CD4-positive, alpha-beta memory T cell (primary cell): ENCODE results near the gene NRCAM. TPM values are rescaled to one million over a fixed set of nuclear protein-coding genes. Genes with fewer than 3 reads are reported as not detected.

Experiments
- CTCF ChIA-PET: fragments of 350-600 bp; sonication (Branson Sonifier 250); formaldehyde crosslinking; loops from one replicate; lab custom pipeline; 2021; ENCODE audit warnings: inconsistent platforms; ENCODE audit not compliant: partially characterized antibody; lab: Charles Lee
- POLR2A ChIA-PET: fragments of 350-600 bp; sonication (Branson Sonifier 250); formaldehyde crosslinking; loops from one replicate; lab custom pipeline; 2021; ENCODE audit not compliant: partially characterized antibody; lab: Charles Lee
- DNase-seq, 5 donors: peaks; one replicate each; pipeline versions ENCODE4 v3.0.0 to v3.0.0-alpha.2; 2020 to 2022; ENCODE audit warnings: mixed read lengths in 1 of 5
- H3K27ac ChIP-seq: one replicate; pipeline ENCODE4 v1.7.0; 2013; ENCODE audit warnings: low read depth, low read length
- H3K27me3 ChIP-seq: 2 replicates; pipeline ENCODE4 v1.7.0; 2013; ENCODE audit warnings: mild to moderate bottlenecking, low read length, moderate library complexity; ENCODE audit not compliant: insufficient read depth
- H3K36me3 ChIP-seq: 2 replicates; pipeline ENCODE4 v1.7.0; 2013; ENCODE audit warnings: mild to moderate bottlenecking, low read length, moderate library complexity; ENCODE audit not compliant: insufficient read depth
- H3K4me1 ChIP-seq: 2 replicates; pipeline ENCODE4 v1.7.0; 2013; ENCODE audit warnings: mild to moderate bottlenecking, low read length, moderate library complexity; ENCODE audit not compliant: insufficient read depth
- H3K4me3 ChIP-seq, 2 donors: one replicate each; pipeline ENCODE4 v1.7.0; 2013; ENCODE audit warnings: low read length in 2 of 2, mild to moderate bottlenecking in 1 of 2
- H3K9me3 ChIP-seq, 2 donors: one replicate each; pipeline ENCODE4 v1.7.0; 2013; ENCODE audit warnings: low read length in 2 of 2, control low read depth in 1 of 2; ENCODE audit not compliant: control insufficient read depth in 1 of 2
- H3K27ac Mint-ChIP-seq, 7 donors: one replicate each; pipeline ENCODE4 v1.8.0; 2020 to 2021; ENCODE audit warnings: mixed read lengths in 7 of 7, mild to moderate bottlenecking in 6 of 7, inconsistent platforms in 3 of 7, moderate library complexity in 3 of 7
- H3K27me3 Mint-ChIP-seq, 2 donors: one replicate each; pipeline ENCODE4 v1.8.0; 2020 to 2021; ENCODE audit warnings: mixed read lengths in 2 of 2
- H3K36me3 Mint-ChIP-seq, 2 donors: one replicate each; pipeline ENCODE4 v1.8.0; 2020 to 2021; ENCODE audit warnings: mixed read lengths in 2 of 2, inconsistent platforms in 1 of 2, mild to moderate bottlenecking in 1 of 2
- H3K4me1 Mint-ChIP-seq, 4 donors: one replicate each; pipeline ENCODE4 v1.8.0; 2020 to 2021; ENCODE audit warnings: mixed read lengths in 4 of 4, mild to moderate bottlenecking in 1 of 4
- H3K4me3 Mint-ChIP-seq, 8 donors: one replicate each; pipeline ENCODE4 v1.8.0; 2020 to 2021; ENCODE audit warnings: mixed read lengths in 8 of 8, mild to moderate bottlenecking in 7 of 8, moderate library complexity in 6 of 8, inconsistent platforms in 3 of 8
- H3K9me3 Mint-ChIP-seq, 8 donors: one replicate each; pipeline ENCODE4 v1.8.0; 2020 to 2021; ENCODE audit warnings: mixed read lengths in 8 of 8, mild to moderate bottlenecking in 5 of 8, inconsistent platforms in 3 of 8, moderate library complexity in 1 of 8
- intact Hi-C: fragments of 100-400 bp; cut with micrococcal nuclease; formaldehyde crosslinking; loops from one replicate; pipeline ENCODE4 v1.15.1; 2023
- polyA plus RNA-seq, 2 donors: library from polyadenylated mRNA; unstranded; fragments of 300-500 nt; fragmentation: Illumina TruSeq; gene quantifications; one replicate each; pipeline ENCODE4 v1.2.3, GENCODE V29; 2021
- total RNA-seq, 2 experiments: library from RNA; stranded (reverse); gene quantifications; one replicate each; pipeline ENCODE4 v1.2.3, GENCODE V29; 2021

The NRCAM gene
- total and polyA plus RNA-seq, 4 experiments from 2014 or later, result 0.22 to 0.41 (median 0.32) TPM; not detected in 1

GRCh38 chr7:108331971-108332370 lies 124.3 kb downstream of the NRCAM start:
- Histone ChIP-seq H3K27me3 (no peaks in the 10 kb centered on the region), H3K4me3 (no peak overlapping the region), H3K9me3 (no peaks in the 10 kb centered on the region), H3K4me1 (no peaks in the 10 kb centered on the region), H3K27ac (no peak overlapping the region), H3K36me3 (no peaks in the 10 kb centered on the region)
- Mint-ChIP-seq H3K36me3 (no peaks in the 10 kb centered on the region), H3K4me1 (no peaks in the 10 kb centered on the region), H3K27me3 (peaks cover 0 to 1% of the 10 kb centered on the region in 2 donors), H3K4me3 (no peak overlapping the region), H3K9me3 (no peaks in the 10 kb centered on the region), H3K27ac (no peak overlapping the region)
- ChIA-PET POLR2A (no interaction called here), CTCF (no interaction called here)
- no peak for DNase-seq
- intact Hi-C loops, result no loop called here

DNA sequence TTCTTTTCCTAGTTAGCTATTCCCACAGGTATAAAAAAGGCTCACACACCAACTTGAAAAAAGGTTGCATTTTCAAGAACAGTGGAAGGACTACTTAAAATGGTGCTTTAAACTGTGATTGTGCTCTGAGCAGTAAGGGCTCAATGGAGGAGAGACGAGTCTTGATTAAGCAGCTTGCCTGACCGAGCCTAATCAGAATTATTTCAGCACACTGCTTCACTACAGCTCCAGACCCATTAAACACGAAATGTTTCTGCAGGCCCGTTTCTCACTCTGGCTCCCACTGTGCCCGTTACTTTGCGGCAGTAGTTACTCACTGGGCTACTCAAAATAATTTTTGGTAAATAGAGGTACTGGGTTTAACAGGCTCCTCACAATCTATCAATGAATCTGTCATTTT lies 126.0 kb downstream of the NRCAM start:
- Histone ChIP-seq H3K9me3 (no peaks in the 10 kb centered on the region), H3K27ac (no peak overlapping the region), H3K4me3 (no peak overlapping the region), H3K4me1 (no peaks in the 10 kb centered on the region), H3K36me3 (no peaks in the 10 kb centered on the region), H3K27me3 (no peaks in the 10 kb centered on the region)
- Mint-ChIP-seq H3K36me3 (no peaks in the 10 kb centered on the region), H3K27ac (no peak overlapping the region), H3K9me3 (no peaks in the 10 kb centered on the region), H3K4me1 (no peaks in the 10 kb centered on the region), H3K27me3 (peaks cover 1 to 5% of the 10 kb centered on the region in 2 donors), H3K4me3 (no peak overlapping the region)
- ChIA-PET POLR2A (no interaction called here), CTCF (no interaction called here)
- DNase-seq, result no peak
- intact Hi-C loops, result no loop called here

DNA sequence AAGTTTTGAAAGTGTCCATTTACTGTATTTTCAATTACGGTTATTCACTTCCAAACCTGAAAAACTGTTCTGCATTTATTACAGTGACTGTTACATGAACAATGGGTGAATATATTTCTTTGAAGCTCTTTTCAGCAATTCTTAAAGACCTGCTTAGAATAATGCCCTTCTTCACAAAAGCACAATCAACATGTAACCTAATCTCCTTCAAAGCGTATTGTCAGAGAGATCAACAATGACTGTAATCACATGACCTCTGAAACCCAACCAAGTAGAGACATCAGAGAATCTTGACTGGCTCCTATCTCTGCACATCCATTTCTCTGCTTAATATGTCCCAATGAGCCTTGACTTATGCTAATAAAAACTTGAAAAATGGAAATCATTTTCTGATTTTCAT lies 126.7 kb downstream of the NRCAM start:
- Mint-ChIP-seq H3K27me3 (peaks cover 1 to 5% of the 10 kb centered on the region in 2 donors), H3K36me3 (no peaks in the 10 kb centered on the region), H3K9me3 (no peaks in the 10 kb centered on the region), H3K27ac (no peak overlapping the region), H3K4me3 (no peak overlapping the region), H3K4me1 (no peaks in the 10 kb centered on the region)
- no peak for DNase-seq
- CTCF ChIA-PET, result no interaction called here
- Histone ChIP-seq H3K9me3 (no peaks in the 10 kb centered on the region), H3K27me3 (no peaks in the 10 kb centered on the region), H3K4me1 (no peaks in the 10 kb centered on the region), H3K4me3 (no peak overlapping the region), H3K36me3 (no peaks in the 10 kb centered on the region), H3K27ac (no peak overlapping the region)
- intact Hi-C loops, result no loop called here
- POLR2A ChIA-PET, result no interaction called here

GRCh38 chr7:108328174-108328651 lies 128.0 kb downstream of the NRCAM start:
- peaks cover 0 to 2% (median 0%) of the 10 kb centered on the region in 8 donors for H3K9me3 Mint-ChIP-seq
- ChIA-PET POLR2A (no interaction called here), CTCF (no interaction called here)
- Histone ChIP-seq H3K4me3 (no peak overlapping the region), H3K36me3 (no peaks in the 10 kb centered on the region), H3K27ac (no peak overlapping the region), H3K9me3 (no peaks in the 10 kb centered on the region), H3K4me1 (no peaks in the 10 kb centered on the region), H3K27me3 (no peaks in the 10 kb centered on the region)
- H3K4me3 Mint-ChIP-seq, result no peak overlapping the region
- H3K4me1 Mint-ChIP-seq, result no peaks in the 10 kb centered on the region
- intact Hi-C loops, result no loop called here
- no peak overlapping the region for H3K27ac Mint-ChIP-seq
- DNase-seq, result no peak
- H3K36me3 Mint-ChIP-seq, result no peaks in the 10 kb centered on the region
- peaks cover 3 to 5% of the 10 kb centered on the region in 2 donors for H3K27me3 Mint-ChIP-seq

DNA sequence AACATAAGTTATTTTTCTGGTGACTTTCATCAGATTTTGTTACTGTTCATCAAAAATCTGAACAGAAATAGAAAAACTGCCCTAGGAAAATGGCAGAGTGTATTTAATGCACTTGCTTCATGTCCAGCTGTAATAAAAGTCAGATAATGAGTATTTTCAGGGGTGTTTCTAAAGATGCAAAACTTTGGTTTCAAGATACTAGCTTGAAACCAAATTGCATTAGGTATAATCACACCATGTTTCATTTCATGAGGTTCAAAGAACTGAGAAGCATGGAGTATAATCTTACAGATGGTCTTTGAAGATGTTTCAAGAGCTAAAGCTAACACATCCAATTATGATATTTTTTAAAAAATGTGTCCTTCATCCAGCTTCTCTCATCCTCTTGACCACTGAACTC lies 128.9 kb downstream of the NRCAM start:
- Mint-ChIP-seq H3K27me3 (peaks cover 3 to 5% of the 10 kb centered on the region in 2 donors), H3K27ac (no peak overlapping the region), H3K36me3 (no peaks in the 10 kb centered on the region), H3K4me3 (no peak overlapping the region), H3K4me1 (no peaks in the 10 kb centered on the region), H3K9me3 (peaks cover 0 to 2% (median 0%) of the 10 kb centered on the region in 8 donors)
- ChIA-PET CTCF (no interaction called here), POLR2A (no interaction called here)
- no peak for DNase-seq
- H3K4me3 ChIP-seq, result no peak overlapping the region
- intact Hi-C loops, result no loop called here
- H3K27me3 ChIP-seq, result no peaks in the 10 kb centered on the region
- no peaks in the 10 kb centered on the region for H3K4me1 ChIP-seq
- no peak overlapping the region for H3K27ac ChIP-seq
- H3K9me3 ChIP-seq, result no peaks in the 10 kb centered on the region
- H3K36me3 ChIP-seq, result no peaks in the 10 kb centered on the region

- Mint-ChIP-seq H3K27ac (no peak overlapping the region), H3K9me3 (peaks cover 0 to 2% (median 0%) of the 10 kb centered on the region in 8 donors), H3K4me1 (no peaks in the 10 kb centered on the region), H3K4me3 (no peak overlapping the region), H3K27me3 (peaks cover 3 to 5% of the 10 kb centered on the region in 2 donors), H3K36me3 (no peaks in the 10 kb centered on the region)
- Histone ChIP-seq H3K4me3 (no peak overlapping the region), H3K27me3 (no peaks in the 10 kb centered on the region), H3K9me3 (no peaks in the 10 kb centered on the region), H3K4me1 (no peaks in the 10 kb centered on the region), H3K27ac (no peak overlapping the region), H3K36me3 (no peaks in the 10 kb centered on the region)
- intact Hi-C loops, result no loop called here
- no peak for DNase-seq
- CTCF ChIA-PET, result no interaction called here
- POLR2A ChIA-PET, result no interaction called here
These were observed 129.3 kb downstream of the NRCAM start for GRCh38 chr7:108326938-108327337.

DNA sequence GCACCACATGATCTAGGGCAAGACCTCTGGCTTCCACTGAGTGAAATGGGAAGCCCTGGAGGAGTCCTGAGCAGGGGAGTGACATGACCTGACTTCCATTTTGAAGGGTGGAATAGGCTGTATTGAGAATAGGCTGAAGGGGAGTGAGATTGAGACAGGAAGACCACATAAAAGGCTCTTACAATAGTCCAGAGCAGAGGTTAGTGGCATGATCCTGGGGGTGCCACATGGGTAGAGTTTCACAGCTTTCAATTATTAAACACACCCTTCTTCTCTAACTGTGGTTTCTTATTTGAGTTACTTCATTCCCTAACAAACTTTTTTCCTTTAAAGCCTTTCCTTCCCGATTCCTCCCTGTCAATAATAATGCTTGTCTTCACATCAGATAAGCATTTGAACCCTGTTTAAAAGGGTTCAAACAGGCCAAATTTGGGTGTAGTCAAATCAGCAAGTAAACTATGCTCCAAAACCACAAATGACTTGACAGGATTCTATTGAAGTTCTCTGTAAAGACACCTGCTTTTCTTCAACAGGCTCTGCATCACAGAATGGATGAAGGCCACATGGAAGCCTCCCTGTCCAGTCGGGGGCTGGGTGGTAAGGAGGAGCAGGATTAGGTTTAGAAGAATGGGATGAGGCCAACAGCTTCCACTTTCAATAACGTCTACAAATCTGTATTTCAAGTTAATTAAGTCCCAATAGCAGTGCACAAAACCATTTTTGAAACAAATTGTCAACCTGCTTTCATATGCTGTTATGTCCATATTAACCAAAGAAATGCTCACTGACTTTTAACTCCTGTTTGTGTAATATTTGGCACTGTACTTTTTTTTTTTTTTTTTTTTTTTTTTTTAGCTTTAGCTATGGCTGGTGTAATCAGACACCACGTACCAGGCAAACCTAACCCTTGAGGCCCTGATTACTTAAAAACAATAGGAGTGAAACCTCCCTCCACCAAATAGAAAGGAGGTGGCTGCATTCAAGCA lies 131.9 kb downstream of the NRCAM start:
- Mint-ChIP-seq H3K27ac (no peak overlapping the region), H3K4me1 (no peaks in the 10 kb centered on the region), H3K36me3 (no peaks in the 10 kb centered on the region), H3K9me3 (peaks cover 0 to 3% (median 0%) of the 10 kb centered on the region in 8 donors), H3K4me3 (no peak overlapping the region), H3K27me3 (peaks cover 5 to 6% of the 10 kb centered on the region in 2 donors)
- Histone ChIP-seq H3K4me1 (no peaks in the 10 kb centered on the region), H3K9me3 (no peaks in the 10 kb centered on the region), H3K36me3 (no peaks in the 10 kb centered on the region), H3K4me3 (no peak overlapping the region), H3K27me3 (no peaks in the 10 kb centered on the region), H3K27ac (no peak overlapping the region)
- intact Hi-C loops, result no loop called here
- CTCF ChIA-PET, result no interaction called here
- POLR2A ChIA-PET, result no interaction called here
- DNase-seq, result no peak
